Type B pancreatic cell (in vitro differentiated cells): ENCODE measurements around the gene SYNE3. TPM values are rescaled to one million over a fixed set of nuclear protein-coding genes. Genes with fewer than 3 reads are reported as not detected.

Experiments used
- DNase-seq: peaks from one replicate; pipeline ENCODE4 v3.0.0; 2021; ENCODE audit warnings: mixed read lengths; ENCODE audit not compliant: unreplicated experiment; ENCODE audit errors: extremely low spot score
- H3K27ac Mint-ChIP-seq: 2 replicates; pipeline ENCODE4 v1.8.0; 2021; ENCODE audit warnings: mild to moderate bottlenecking, mixed read lengths
- H3K27me3 Mint-ChIP-seq: 2 replicates; pipeline ENCODE4 v1.8.0; 2021; ENCODE audit warnings: mixed read lengths
- H3K36me3 Mint-ChIP-seq: 2 replicates; pipeline ENCODE4 v1.8.0; 2021; ENCODE audit warnings: mixed read lengths
- H3K4me1 Mint-ChIP-seq: one replicate; pipeline ENCODE4 v1.8.0; 2021; ENCODE audit warnings: mixed read lengths; ENCODE audit not compliant: unreplicated experiment
- H3K4me3 Mint-ChIP-seq: 2 replicates; pipeline ENCODE4 v1.8.0; 2021; ENCODE audit warnings: mild to moderate bottlenecking, mixed read lengths
- H3K9me3 Mint-ChIP-seq: 2 replicates; pipeline ENCODE4 v1.8.0; 2021; ENCODE audit warnings: mixed read lengths
- total RNA-seq: library from RNA; stranded (reverse); gene quantifications from 2 replicates; pipeline ENCODE4 v1.2.1, GENCODE V29; 2021; ENCODE audit warnings: low replicate concordance
- TF ChIP-seq, protein P1 (sequence below): fragments of 200-600 bp; sonication (generic); conservative IDR thresholded peaks from 2 replicates; pipeline ENCODE4 v1.5.0; 2021; ENCODE audit warnings: antibody characterized with exemption, mild to moderate bottlenecking

SYNE3 gene
- total RNA-seq, 1 donor from 2014 or later: 0.65 TPM

DNA sequence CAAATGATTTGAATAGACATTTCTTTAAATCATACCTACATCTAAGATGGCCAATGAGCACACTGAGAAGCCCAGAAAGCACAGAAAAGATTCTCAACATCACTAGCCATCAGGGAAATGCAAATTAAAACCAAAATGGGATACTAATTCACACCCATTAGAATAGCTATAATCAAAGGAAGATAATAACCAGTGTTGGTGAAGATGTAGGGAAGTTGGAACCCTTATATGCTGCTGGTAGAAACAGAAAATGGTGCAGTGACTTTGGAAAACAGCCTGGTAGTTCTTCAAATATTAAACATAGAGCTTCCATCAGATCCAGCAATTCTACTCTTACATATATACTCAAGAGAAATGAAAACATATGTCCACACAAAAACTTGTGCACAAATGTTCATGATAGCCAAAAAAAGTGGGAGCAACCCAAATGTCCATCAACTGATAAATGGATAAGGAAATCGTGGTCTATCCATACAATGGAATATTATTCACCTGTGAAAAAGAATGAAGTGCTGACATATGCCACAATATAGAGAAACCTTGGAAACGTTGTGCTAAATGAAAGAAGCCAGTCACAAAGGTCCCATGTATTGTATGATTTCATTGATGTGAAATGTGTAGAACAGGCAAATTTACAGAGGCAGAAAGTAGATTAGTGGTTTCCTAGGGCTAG, 24.4 kb downstream of the SYNE3 start:
- Mint-ChIP-seq H3K9me3 (peaks cover 7% of the 10 kb centered on the region), H3K4me3 (no peak overlapping the region), H3K4me1 (peaks cover 14% of the 10 kb centered on the region), H3K27me3 (peaks cover 13% of the 10 kb centered on the region), H3K27ac (no peak overlapping the region), H3K36me3 (no peaks in the 10 kb centered on the region)
- TF ChIP-seq, protein P1, sequence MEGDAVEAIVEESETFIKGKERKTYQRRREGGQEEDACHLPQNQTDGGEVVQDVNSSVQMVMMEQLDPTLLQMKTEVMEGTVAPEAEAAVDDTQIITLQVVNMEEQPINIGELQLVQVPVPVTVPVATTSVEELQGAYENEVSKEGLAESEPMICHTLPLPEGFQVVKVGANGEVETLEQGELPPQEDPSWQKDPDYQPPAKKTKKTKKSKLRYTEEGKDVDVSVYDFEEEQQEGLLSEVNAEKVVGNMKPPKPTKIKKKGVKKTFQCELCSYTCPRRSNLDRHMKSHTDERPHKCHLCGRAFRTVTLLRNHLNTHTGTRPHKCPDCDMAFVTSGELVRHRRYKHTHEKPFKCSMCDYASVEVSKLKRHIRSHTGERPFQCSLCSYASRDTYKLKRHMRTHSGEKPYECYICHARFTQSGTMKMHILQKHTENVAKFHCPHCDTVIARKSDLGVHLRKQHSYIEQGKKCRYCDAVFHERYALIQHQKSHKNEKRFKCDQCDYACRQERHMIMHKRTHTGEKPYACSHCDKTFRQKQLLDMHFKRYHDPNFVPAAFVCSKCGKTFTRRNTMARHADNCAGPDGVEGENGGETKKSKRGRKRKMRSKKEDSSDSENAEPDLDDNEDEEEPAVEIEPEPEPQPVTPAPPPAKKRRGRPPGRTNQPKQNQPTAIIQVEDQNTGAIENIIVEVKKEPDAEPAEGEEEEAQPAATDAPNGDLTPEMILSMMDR: no peak
- DNase-seq: no peak

DNA sequence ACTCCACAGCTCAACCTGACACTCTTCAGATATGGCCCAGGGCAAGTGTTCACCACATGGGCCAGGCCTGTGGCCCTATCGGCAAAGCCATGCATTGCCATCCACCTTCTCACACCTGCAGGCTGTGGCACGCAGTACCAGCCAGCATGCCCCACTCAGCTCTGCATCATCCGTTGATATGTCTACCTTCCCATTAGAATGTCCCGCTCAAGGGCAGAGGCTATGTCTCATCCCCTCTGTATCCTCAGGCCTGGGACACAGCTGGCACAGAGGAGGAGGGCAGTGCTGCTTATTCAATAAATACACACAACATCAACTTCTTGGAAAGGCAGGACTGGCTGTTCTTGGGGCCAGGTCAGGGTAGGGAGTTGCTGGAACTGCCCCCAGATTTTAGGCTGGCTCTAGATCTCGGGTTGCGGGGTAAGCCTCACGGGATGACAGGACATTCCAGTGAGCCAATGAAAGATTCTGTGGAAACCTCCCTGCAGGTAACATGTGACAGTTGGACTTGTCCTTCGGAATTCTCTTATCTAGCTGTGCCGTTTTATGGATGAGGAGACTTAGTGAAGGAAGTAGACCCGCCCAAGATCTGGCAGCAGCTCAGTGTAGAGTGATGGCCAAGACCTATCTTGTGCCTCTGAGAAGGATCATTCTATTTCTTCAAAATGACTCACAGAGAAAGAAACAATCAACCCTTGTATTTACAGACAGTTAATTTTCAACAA, 25.6 kb downstream of the SYNE3 start:
- TF ChIP-seq, protein P1: no peak
- no peak for DNase-seq
- peaks cover 7% of the 10 kb centered on the region for H3K9me3 Mint-ChIP-seq
- H3K4me1 Mint-ChIP-seq: peaks cover 4% of the 10 kb centered on the region
- H3K36me3 Mint-ChIP-seq: no peaks in the 10 kb centered on the region
- H3K4me3 Mint-ChIP-seq: no peak overlapping the region
- peaks cover 21% of the 10 kb centered on the region for H3K27me3 Mint-ChIP-seq
- H3K27ac Mint-ChIP-seq: no peak overlapping the region

DNA sequence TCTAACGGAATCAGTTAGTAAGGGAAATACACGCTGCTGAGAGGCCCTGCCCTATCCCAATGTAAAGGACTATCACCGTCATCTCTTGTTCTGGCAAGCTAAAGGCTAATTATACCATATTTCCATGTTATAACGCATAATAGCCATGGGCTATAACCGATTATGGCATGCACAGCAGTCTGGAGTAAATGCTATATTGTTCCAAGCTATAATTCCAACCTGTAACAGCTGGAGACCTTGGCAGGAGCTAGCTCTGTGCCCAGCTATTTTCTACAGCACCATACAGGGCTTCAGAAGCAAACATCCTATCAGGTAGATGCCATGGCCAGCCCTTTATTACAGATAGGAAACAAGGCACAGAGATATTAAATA, 26.3 kb downstream of the SYNE3 start:
- TF ChIP-seq, protein P1: no peak
- H3K9me3 Mint-ChIP-seq: peaks cover 7% of the 10 kb centered on the region
- H3K4me3 Mint-ChIP-seq: no peak overlapping the region
- no peak overlapping the region for H3K27ac Mint-ChIP-seq
- no peak for DNase-seq
- peaks cover 29% of the 10 kb centered on the region for H3K27me3 Mint-ChIP-seq
- H3K4me1 Mint-ChIP-seq: peaks cover 4% of the 10 kb centered on the region
- no peaks in the 10 kb centered on the region for H3K36me3 Mint-ChIP-seq

DNA sequence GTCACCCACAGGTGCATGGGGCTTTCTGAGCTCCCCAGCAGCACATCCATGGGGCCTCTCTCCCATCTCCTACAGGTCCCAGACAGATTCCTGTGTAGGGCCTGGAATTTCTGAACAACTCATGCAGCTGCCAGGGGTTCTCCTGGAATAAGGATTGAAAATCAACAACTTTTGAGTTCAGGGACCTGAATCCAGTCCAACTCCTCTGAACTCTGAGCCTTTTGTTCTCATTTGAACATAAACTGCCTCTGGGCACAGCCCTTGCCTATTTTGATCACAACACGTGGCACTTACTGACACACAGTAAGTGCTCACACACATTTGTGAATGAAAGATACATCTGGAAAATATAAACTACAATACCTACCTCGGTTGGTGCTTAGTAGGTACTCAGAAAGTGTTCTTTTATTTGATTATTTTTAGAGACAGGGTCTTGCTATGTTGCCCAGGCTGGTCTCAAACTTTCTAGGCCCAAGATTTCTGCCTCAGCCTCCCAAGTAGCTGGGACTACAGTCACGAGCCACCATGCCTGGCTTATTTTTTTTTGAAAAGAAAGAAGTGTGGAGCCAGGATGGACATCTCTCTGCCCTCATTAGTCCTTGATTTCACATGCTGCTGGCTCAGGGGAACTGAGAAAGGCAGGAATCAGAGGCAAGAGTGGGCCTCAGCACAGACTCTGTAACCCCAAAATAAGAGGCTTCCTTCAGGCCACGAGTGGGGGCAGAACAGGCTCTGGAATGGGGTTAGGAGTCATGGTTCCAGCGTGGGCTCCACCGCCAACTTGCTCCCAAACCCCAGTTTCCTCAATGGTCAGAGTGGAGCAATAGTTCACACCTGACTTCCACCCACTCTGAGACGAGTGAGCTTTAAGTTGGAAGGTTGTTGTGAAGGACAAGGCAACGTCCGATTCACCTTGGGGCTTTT, 27.0 kb downstream of the SYNE3 start:
- Mint-ChIP-seq H3K9me3 (peaks cover 7% of the 10 kb centered on the region), H3K27ac (no peak overlapping the region), H3K4me3 (no peak overlapping the region), H3K4me1 (peaks cover 4% of the 10 kb centered on the region), H3K27me3 (peaks cover 35% of the 10 kb centered on the region), H3K36me3 (no peaks in the 10 kb centered on the region)
- DNase-seq: no peak
- TF ChIP-seq, protein P1: no peak

DNA sequence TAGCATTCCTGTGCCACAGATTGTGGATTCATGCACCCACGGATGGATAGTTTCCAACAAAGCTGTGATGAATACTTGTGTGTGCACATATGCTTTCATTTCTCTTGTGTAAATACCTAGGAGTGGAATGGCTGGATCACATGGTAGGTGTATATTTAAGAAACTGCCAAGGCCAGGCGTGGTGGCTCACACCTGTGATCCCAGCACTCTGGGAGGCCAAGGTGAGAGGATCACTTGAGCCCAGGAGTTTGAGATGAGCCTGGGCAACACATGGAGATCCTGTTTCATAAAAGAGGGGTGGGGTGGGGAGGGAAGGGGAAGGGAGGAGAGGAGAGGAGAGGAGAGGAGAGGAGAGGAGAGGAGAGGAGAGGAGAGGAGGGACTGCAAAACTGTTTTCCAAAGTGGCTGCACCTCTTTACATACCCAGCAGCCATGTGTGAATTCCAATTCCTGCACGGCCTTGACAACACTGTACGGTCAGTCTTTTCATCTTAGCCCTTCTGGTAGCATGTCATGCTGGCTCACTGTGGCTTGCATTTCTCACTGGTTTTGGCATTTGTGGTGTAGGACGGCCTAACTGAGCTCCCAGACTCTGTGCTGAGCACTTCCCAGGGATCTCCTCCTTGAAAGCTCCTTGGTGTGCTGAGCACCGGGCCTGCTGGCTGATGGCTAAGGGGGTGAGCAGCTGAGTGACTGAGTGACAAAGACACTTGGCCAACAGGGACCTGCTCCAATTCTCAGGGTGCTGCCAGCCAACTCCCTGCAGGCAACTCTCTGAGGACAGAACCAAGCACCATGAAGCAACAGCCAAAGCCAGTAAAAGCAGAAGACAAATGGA, 27.9 kb downstream of the SYNE3 start:
- Mint-ChIP-seq H3K27ac (no peak overlapping the region), H3K4me1 (no peaks in the 10 kb centered on the region), H3K9me3 (peaks cover 7% of the 10 kb centered on the region), H3K4me3 (no peak overlapping the region), H3K36me3 (no peaks in the 10 kb centered on the region), H3K27me3 (peaks cover 36% of the 10 kb centered on the region)
- DNase-seq: no peak
- TF ChIP-seq, protein P1: no peak
